K562 (cell line): ENCODE data around the gene ARHGAP42.

ENCODE experiments used
- CEBPB ChIP-seq: fragments of 450-650 bp; IDR thresholded peaks from 2 replicates; pipeline ENCODE4 v1.6.1; 2016; ENCODE audit warnings: missing genetic modification characterization, missing compliant biosample characterization
- CEBPG ChIP-seq, 3 experiments: fragments of 200-800 bp in 1 of 3; sonication (Bioruptor generic) in 1 of 3; sonication (generic) in 1 of 3; formaldehyde crosslinking in 1 of 3; IDR thresholded peaks in 2 of 3; conservative IDR thresholded peaks in 1 of 3; 2 replicates each; pipeline versions ENCODE4 v1.6.1 to v1.8.0; 2016 to 2022; ENCODE audit warnings: missing compliant biosample characterization in 2 of 3, missing genetic modification characterization in 2 of 3, mild to moderate bottlenecking in 1 of 3, missing genetic modification reagents in 1 of 3
- ESRRA ChIP-seq: fragments of 450-650 bp; IDR thresholded peaks from 2 replicates; pipeline ENCODE4 v1.6.1; 2014; ENCODE audit warnings: low read depth, mild to moderate bottlenecking, moderate library complexity, borderline replicate concordance
- JUNB ChIP-seq: fragments of 450-650 bp; formaldehyde crosslinking; conservative IDR thresholded peaks from 2 replicates; pipeline ENCODE4 v1.4.0; 2020; ENCODE audit warnings: mild to moderate bottlenecking
- MTA2 ChIP-seq: fragments of 450-650 bp; IDR thresholded peaks from 2 replicates; pipeline ENCODE4 v1.6.1; 2016; ENCODE audit warnings: low read depth
- POLR2A ChIP-seq: fragments of 450-650 bp; conservative IDR thresholded peaks from 2 replicates; pipeline ENCODE4 v1.6.1; 2016
- SMAD4 ChIP-seq: fragments of 250-450 bp; sonication (Bioruptor Pico); conservative IDR thresholded peaks from 2 replicates; pipeline ENCODE4 v1.8.0; 2021; ENCODE audit warnings: inconsistent platforms, mild to moderate bottlenecking, moderate library complexity
- SMARCC2 ChIP-seq: fragments of 450-650 bp; IDR thresholded peaks from 2 replicates; pipeline ENCODE4 v1.6.1; 2017; ENCODE audit warnings: antibody characterized with exemption, moderate library complexity, mild to moderate bottlenecking, low read depth
- SREBF2 ChIP-seq: sonication (generic); formaldehyde crosslinking; IDR thresholded peaks from 2 replicates; pipeline ENCODE4 v1.4.0; 2020; ENCODE audit warnings: mild to moderate bottlenecking, missing genetic modification reagents
- ZNF23 ChIP-seq: fragments of 250-450 bp; sonication (Bioruptor Pico); IDR thresholded peaks from 2 replicates; pipeline ENCODE4 v1.4.0; 2020; ENCODE audit warnings: mild to moderate bottlenecking
- TF ChIP-seq, protein P1 (sequence below), 3 experiments: IDR thresholded peaks in 2 of 3; conservative IDR thresholded peaks in 1 of 3; 2 replicates each; pipeline ENCODE4 v1.5.1; 2011 to 2012; ENCODE audit warnings: low read length in 3 of 3, mild to moderate bottlenecking in 3 of 3, control low read depth in 2 of 3, improper control_type of control experiment in 1 of 3, inconsistent platforms in 1 of 3, low read depth in 1 of 3, mixed read lengths in 1 of 3, moderate library complexity in 1 of 3; ENCODE audit not compliant: insufficient read depth in 2 of 3
- TF ChIP-seq, protein P2 (sequence below): fragments of 450-650 bp; IDR thresholded peaks from 2 replicates; pipeline ENCODE4 v1.6.1; 2016
- TF ChIP-seq, protein P3 (sequence below): fragments of 250-450 bp; sonication (Bioruptor Pico); IDR thresholded peaks from 2 replicates; pipeline ENCODE4 v1.8.0; 2022; ENCODE audit warnings: moderate library complexity, mild to moderate bottlenecking, inconsistent platforms

DNA sequence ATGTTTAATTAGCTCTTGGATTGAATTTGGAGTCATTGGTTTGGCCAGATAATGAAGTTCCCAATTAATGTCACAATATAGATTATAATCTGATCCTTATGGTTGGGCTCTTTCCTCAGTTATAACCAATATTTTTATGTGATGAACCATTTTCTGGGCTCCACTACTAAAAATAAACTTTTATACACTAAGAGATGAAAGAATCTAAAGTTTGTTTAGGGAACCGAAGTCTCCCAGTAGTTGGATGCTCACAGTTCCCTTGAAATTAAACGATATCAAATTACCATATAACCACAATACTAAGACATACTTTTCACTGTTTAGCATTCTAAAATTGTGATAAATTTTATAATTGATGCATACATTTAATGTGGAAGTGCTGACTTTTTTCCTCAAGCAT, 47.0 kb upstream of the ARHGAP42 start:
- no peak for TF ChIP-seq CEBPG (CRISPR knock-in tag; IDR thresholded peaks at IDR 0.05)
- TF ChIP-seq CEBPG (tag; conservative IDR thresholded peaks at IDR 0.05 in 1 of 2, IDR thresholded peaks at IDR 0.05 in 1 of 2): no peak
- TF ChIP-seq, protein P1, sequence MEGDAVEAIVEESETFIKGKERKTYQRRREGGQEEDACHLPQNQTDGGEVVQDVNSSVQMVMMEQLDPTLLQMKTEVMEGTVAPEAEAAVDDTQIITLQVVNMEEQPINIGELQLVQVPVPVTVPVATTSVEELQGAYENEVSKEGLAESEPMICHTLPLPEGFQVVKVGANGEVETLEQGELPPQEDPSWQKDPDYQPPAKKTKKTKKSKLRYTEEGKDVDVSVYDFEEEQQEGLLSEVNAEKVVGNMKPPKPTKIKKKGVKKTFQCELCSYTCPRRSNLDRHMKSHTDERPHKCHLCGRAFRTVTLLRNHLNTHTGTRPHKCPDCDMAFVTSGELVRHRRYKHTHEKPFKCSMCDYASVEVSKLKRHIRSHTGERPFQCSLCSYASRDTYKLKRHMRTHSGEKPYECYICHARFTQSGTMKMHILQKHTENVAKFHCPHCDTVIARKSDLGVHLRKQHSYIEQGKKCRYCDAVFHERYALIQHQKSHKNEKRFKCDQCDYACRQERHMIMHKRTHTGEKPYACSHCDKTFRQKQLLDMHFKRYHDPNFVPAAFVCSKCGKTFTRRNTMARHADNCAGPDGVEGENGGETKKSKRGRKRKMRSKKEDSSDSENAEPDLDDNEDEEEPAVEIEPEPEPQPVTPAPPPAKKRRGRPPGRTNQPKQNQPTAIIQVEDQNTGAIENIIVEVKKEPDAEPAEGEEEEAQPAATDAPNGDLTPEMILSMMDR (IDR thresholded peaks at IDR 0.05 in 2 of 3, conservative IDR thresholded peaks at IDR 0.05 in 1 of 3; ENCODE audit: insufficient read depth in 2 of 3, low read depth in 1 of 3, low read length in 3 of 3): no peak
- TF ChIP-seq, protein P2, sequence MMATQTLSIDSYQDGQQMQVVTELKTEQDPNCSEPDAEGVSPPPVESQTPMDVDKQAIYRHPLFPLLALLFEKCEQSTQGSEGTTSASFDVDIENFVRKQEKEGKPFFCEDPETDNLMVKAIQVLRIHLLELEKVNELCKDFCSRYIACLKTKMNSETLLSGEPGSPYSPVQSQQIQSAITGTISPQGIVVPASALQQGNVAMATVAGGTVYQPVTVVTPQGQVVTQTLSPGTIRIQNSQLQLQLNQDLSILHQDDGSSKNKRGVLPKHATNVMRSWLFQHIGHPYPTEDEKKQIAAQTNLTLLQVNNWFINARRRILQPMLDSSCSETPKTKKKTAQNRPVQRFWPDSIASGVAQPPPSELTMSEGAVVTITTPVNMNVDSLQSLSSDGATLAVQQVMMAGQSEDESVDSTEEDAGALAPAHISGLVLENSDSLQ: no peak
- no peak for TF ChIP-seq CEBPB
- TF ChIP-seq ESRRA: no peak
- TF ChIP-seq SREBF2 (CRISPR knock-in tag): no peak
- TF ChIP-seq JUNB (CRISPR knock-in tag): no peak
- no peak for TF ChIP-seq SMARCC2
- TF ChIP-seq SMAD4 (CRISPR knock-in tag): no peak
- no peak for TF ChIP-seq MTA2
- TF ChIP-seq, protein P3, sequence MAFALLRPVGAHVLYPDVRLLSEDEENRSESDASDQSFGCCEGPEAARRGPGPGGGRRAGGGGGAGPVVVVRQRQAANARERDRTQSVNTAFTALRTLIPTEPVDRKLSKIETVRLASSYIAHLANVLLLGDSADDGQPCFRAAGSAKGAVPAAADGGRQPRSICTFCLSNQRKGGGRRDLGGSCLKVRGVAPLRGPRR (CRISPR knock-in tag): no peak
- TF ChIP-seq ZNF23 (CRISPR knock-in tag): no peak
- no peak for TF ChIP-seq POLR2A
